SK-N-SH treated with all-trans-retinoic acid at 6 μM for 48 hours (cell line): ENCODE measurements around the gene SLC26A2.

Source experiments
- OSR1 ChIP-seq: fragments of 250-450 bp; sonication (Bioruptor Pico); IDR thresholded peaks from 2 replicates; pipeline ENCODE4 v1.8.0; 2022; ENCODE audit warnings: moderate library complexity, mild to moderate bottlenecking, inconsistent platforms
- SNAI2 ChIP-seq: fragments of 250-450 bp; sonication (Bioruptor Pico); IDR thresholded peaks from 2 replicates; pipeline ENCODE4 v1.5.0; 2020; ENCODE audit warnings: mild to moderate bottlenecking, moderate library complexity

- TF ChIP-seq SNAI2 (CRISPR knock-in tag), result no peak
- TF ChIP-seq OSR1 (CRISPR knock-in tag), result no peak
Measured at GRCh38 chr5:150033334-150033733, 72.8 kb downstream of the SLC26A2 start.
